ENCODE results near the gene AKT2. TPM values are rescaled to one million over a fixed set of nuclear protein-coding genes. Genes with fewer than 3 reads are reported as not detected.
A peak's percentile ranks its signal among the peaks of the same experiment; 100 is the strongest.

AKT2 gene
- polyA plus RNA-seq, 1 donor (not counting 4 experiments of a cell fraction or from before 2014, with no cell fraction given), result 108 TPM

- Histone ChIP-seq H3K4me3 (ENCODE audit: control insufficient read depth in 2 of 3, extremely low read depth in 1 of 3, insufficient read depth in 2 of 3, low read depth in 1 of 3, low read length in 3 of 3) (no peak overlapping the region), H3K27ac (ENCODE audit: control insufficient read depth, insufficient read depth, low read length) (no peak overlapping the region)
Measured at GRCh38 chr19:40286235-40286970, 1.3 kb upstream of the AKT2 start.

GRCh38 chr19:40285353-40286234, 449 bp upstream of the AKT2 start:
- dilution Hi-C loops (cut with MboI; ENCODE audit: extremely low pct_ligation_motif_present, low sequenced_read_pairs), result no loop called here
- peak overlapping the region; percentile 79 for H3K27ac ChIP-seq (ENCODE audit: control insufficient read depth, insufficient read depth, low read length)
- H3K9me1 ChIP-seq (ENCODE audit: control insufficient read depth, extremely low read depth, insufficient read depth, low read length), result no peaks in the 10 kb centered on the region
- H3K9me3 ChIP-seq (ENCODE audit: control insufficient read depth, low read depth, low read length), result no peaks in the 10 kb centered on the region
- peak overlapping the region; percentile 25 to 85 (median 54) for H3K4me3 ChIP-seq (ENCODE audit: control insufficient read depth in 2 of 3, extremely low read depth in 1 of 3, insufficient read depth in 2 of 3, low read depth in 1 of 3, low read length in 3 of 3)
- H3K4me1 ChIP-seq (ENCODE audit: control insufficient read depth, extremely low read depth, insufficient read depth, low read length), result peaks cover 21% of the 10 kb centered on the region
- H3K36me3 ChIP-seq (ENCODE audit: control insufficient read depth in 2 of 2, extremely low read depth in 1 of 2, insufficient read depth in 2 of 2, low read length in 2 of 2), result peaks cover 3 to 9% of the 10 kb centered on the region in 2 experiments
- peak overlapping the region; percentile 83 for H2AFZ ChIP-seq (ENCODE audit: control insufficient read depth, low read length)
- peak overlapping the region; percentile 75 for H3K9ac ChIP-seq (ENCODE audit: control insufficient read depth, extremely low read depth, insufficient read depth, low read length)
- peaks cover 44% of the 10 kb centered on the region for H3K79me2 ChIP-seq (ENCODE audit: control insufficient read depth, insufficient read depth, low read length)
- FAIRE-seq (peak; percentile 77), DNase-seq (ENCODE audit: low read depth, low spot score) (peak; percentile 97)
- H4K20me1 ChIP-seq (ENCODE audit: control insufficient read depth, extremely low read depth, insufficient read depth, low read length), result no peaks in the 10 kb centered on the region
- no peaks in the 10 kb centered on the region for H3K27me3 ChIP-seq (ENCODE audit: control insufficient read depth, extremely low read depth, insufficient read depth, low read length)
- H3K4me2 ChIP-seq (ENCODE audit: control insufficient read depth, extremely low read depth, insufficient read depth, low read depth, low read length), result peak overlapping the region; percentile 80
- TF ChIP-seq EZH2 (IDR thresholded peaks at IDR 0.05; ENCODE audit: low read length), result no peak
- TF ChIP-seq CTCF (optimal IDR thresholded peaks at IDR 0.05 in 1 of 3, IDR thresholded peaks at IDR 0.05 in 1 of 3, conservative IDR thresholded peaks at IDR 0.05 in 1 of 3; ENCODE audit: extremely low read depth in 1 of 3, insufficient read depth in 2 of 3, low read length in 3 of 3), result no peak

More at GRCh38 chr19:40286235-40286970, 1.3 kb upstream of the AKT2 start:
- H3K9me1 ChIP-seq (ENCODE audit: control insufficient read depth, extremely low read depth, insufficient read depth, low read length), result no peaks in the 10 kb centered on the region
- dilution Hi-C loops (cut with MboI; ENCODE audit: extremely low pct_ligation_motif_present, low sequenced_read_pairs), result no loop called here
- peaks cover 3 to 9% of the 10 kb centered on the region in 2 experiments for H3K36me3 ChIP-seq (ENCODE audit: control insufficient read depth in 2 of 2, extremely low read depth in 1 of 2, insufficient read depth in 2 of 2, low read length in 2 of 2)
- H3K79me2 ChIP-seq (ENCODE audit: control insufficient read depth, insufficient read depth, low read length), result peaks cover 36% of the 10 kb centered on the region
- FAIRE-seq, result no peak
- no peak overlapping the region for H3K9ac ChIP-seq (ENCODE audit: control insufficient read depth, extremely low read depth, insufficient read depth, low read length)
- H3K4me2 ChIP-seq (ENCODE audit: control insufficient read depth, extremely low read depth, insufficient read depth, low read depth, low read length), result no peak overlapping the region
- peak overlapping the region; percentile 48 for H2AFZ ChIP-seq (ENCODE audit: control insufficient read depth, low read length)
- DNase-seq (ENCODE audit: low read depth, low spot score), result no peak
- H3K9me3 ChIP-seq (ENCODE audit: control insufficient read depth, low read depth, low read length), result no peaks in the 10 kb centered on the region
- H3K4me1 ChIP-seq (ENCODE audit: control insufficient read depth, extremely low read depth, insufficient read depth, low read length), result peaks cover 15% of the 10 kb centered on the region
- H4K20me1 ChIP-seq (ENCODE audit: control insufficient read depth, extremely low read depth, insufficient read depth, low read length), result no peaks in the 10 kb centered on the region
- H3K27me3 ChIP-seq (ENCODE audit: control insufficient read depth, extremely low read depth, insufficient read depth, low read length), result no peaks in the 10 kb centered on the region
- no peak for TF ChIP-seq CTCF (optimal IDR thresholded peaks at IDR 0.05 in 1 of 3, IDR thresholded peaks at IDR 0.05 in 1 of 3, conservative IDR thresholded peaks at IDR 0.05 in 1 of 3; ENCODE audit: extremely low read depth in 1 of 3, insufficient read depth in 2 of 3, low read length in 3 of 3)

Data from keratinocyte (primary cell).